ENCODE data around the gene ZNF576. TPM values are rescaled to one million over a fixed set of nuclear protein-coding genes. Genes with fewer than 3 reads are reported as not detected.
"Not testable (repeated sequence)": the region's sequence is repeated elsewhere in the genome, so short reads cannot be mapped to it uniquely, and the experiment has no call there.

Gene ZNF576
- total RNA-seq, 1 donor from 2014 or later: 21.9 TPM

DNA sequence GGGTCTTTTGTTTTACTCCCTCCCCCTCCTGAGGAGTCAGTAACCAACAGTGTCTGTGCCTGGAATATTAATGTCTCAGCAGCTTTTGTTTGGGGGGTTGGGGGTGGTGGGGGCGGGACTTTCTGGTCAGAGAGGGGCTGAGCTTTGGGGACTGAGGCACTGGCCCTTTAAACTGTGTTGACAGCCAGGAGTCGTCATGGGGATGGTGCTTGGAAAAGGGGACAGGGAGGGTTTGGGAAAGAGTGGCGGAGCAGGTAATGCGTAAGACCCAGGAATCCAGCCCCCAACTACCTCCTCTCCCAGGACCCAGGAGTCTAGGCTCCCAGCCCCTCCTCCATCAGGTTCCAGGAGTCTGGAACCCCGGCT is 38.1 kb downstream of the ZNF576 start:
- H3K4me1 ChIP-seq: peaks cover 14% of the 10 kb centered on the region
- intact Hi-C loops (cut with DNase I): no loop called here
- H3K9me3 ChIP-seq: no peaks in the 10 kb centered on the region
- no peak for DNase-seq (ENCODE audit: extremely low spot score in 2 of 2)
- TF ChIP-seq POLR2AphosphoS5 (IDR thresholded peaks at IDR 0.05; ENCODE audit: insufficient read depth in 1 of 2, low read depth in 1 of 2): no peak
- TF ChIP-seq CTCF (IDR thresholded peaks at IDR 0.05): no peak
- TF ChIP-seq POLR2A (IDR thresholded peaks at IDR 0.05): no peak
- no peak overlapping the region for H3K27ac ChIP-seq
- no peaks in the 10 kb centered on the region for H3K27me3 ChIP-seq
- H3K36me3 ChIP-seq: no peaks in the 10 kb centered on the region
- no peak overlapping the region for H3K4me3 ChIP-seq

- no peak for DNase-seq (ENCODE audit: extremely low spot score in 2 of 2)
- H3K4me1 ChIP-seq: peaks cover 15% of the 10 kb centered on the region
- H3K27me3 ChIP-seq: peaks cover under 1% of the 10 kb centered on the region
- no peak overlapping the region for H3K27ac ChIP-seq
- H3K9me3 ChIP-seq: no peaks in the 10 kb centered on the region
- intact Hi-C loops (cut with DNase I): no loop called here
- no peaks in the 10 kb centered on the region for H3K36me3 ChIP-seq
- no peak for TF ChIP-seq POLR2A (IDR thresholded peaks at IDR 0.05)
- H3K4me3 ChIP-seq: no peak overlapping the region
These were observed 38.6 kb downstream of the ZNF576 start for GRCh38 chr19:43634872-43635560.

DNA sequence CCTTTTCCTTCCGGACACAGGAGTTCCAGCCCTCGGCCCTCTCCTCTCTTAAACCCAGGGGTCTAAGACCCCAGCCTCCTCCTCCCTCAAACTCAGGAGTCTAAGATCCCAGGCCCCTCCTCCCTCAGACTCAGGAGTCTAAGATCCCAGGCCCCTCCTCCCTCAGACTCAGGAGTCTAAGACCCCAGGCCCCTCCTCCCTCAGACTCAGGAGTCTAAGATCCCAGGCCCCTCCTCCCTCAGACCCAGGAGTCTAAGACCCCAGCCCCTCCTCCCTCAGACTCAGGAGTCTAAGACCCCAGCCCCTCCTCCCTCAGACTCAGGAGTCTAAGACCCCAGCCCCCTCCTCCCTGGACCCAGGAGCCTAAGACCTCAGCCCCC is 39.2 kb downstream of the ZNF576 start:
- H3K27me3 ChIP-seq; H3K4me3 ChIP-seq; H3K36me3 ChIP-seq; intact Hi-C loops (cut with DNase I); H3K9me3 ChIP-seq; H3K27ac ChIP-seq; DNase-seq (ENCODE audit: extremely low spot score in 2 of 2): not testable (repeated sequence)
- peaks cover 20% of the 10 kb centered on the region for H3K4me1 ChIP-seq

DNA sequence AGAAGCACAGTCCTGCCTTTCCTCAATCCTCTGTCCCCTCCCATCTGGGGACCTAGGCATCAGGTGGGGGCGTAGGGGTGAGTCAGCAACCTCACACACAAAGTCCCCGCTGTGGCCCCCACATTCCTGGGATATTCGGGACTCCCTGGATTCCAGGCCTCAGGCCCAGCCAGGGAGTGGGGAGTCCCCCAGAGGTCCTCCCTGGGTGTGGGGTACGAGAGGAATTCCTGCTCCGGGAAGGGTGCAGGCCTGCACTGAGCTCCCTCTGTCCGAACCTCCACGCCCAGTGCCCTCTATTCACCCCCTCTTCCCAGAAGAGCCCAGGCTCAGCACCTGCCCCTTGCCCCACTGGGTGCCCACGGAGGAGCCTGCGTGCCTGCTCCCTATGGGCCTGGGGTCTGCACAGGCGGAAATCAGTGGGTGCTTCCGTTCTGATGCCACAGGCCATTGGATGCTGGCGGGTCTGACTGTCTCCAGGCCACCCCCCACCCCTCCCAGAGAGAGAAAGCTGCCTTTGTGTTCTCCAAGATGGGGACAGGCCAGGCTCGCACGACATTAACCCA is 39.8 kb downstream of the ZNF576 start:
- Histone ChIP-seq H3K27ac (no peak overlapping the region), H3K4me3 (no peak overlapping the region)

GRCh38 chr19:43638214-43638994 is 42.0 kb downstream of the ZNF576 start:
- TF ChIP-seq POLR2A (IDR thresholded peaks at IDR 0.05) (no peak), POLR2AphosphoS5 (IDR thresholded peaks at IDR 0.05; ENCODE audit: insufficient read depth in 1 of 2, low read depth in 1 of 2) (no peak), CTCF (IDR thresholded peaks at IDR 0.05) (no peak)
- no peak overlapping the region for H3K27ac ChIP-seq
- no peaks in the 10 kb centered on the region for H3K9me3 ChIP-seq
- H3K4me1 ChIP-seq: peaks cover 22% of the 10 kb centered on the region
- no peak overlapping the region for H3K4me3 ChIP-seq
- no peak for DNase-seq (ENCODE audit: extremely low spot score in 2 of 2)
- intact Hi-C loops (cut with DNase I): no loop called here
- no peaks in the 10 kb centered on the region for H3K36me3 ChIP-seq
- peaks cover 3% of the 10 kb centered on the region for H3K27me3 ChIP-seq

More for the DNA sequence above, 39.8 kb downstream of the ZNF576 start:
- no peaks in the 10 kb centered on the region for H3K9me3 ChIP-seq
- H3K4me1 ChIP-seq: peaks cover 22% of the 10 kb centered on the region
- TF ChIP-seq CTCF (IDR thresholded peaks at IDR 0.05) (no peak), POLR2A (IDR thresholded peaks at IDR 0.05) (no peak), POLR2AphosphoS5 (IDR thresholded peaks at IDR 0.05; ENCODE audit: insufficient read depth in 1 of 2, low read depth in 1 of 2) (no peak)
- no peak for DNase-seq (ENCODE audit: extremely low spot score in 2 of 2)
- no peaks in the 10 kb centered on the region for H3K36me3 ChIP-seq
- H3K27me3 ChIP-seq: peaks cover 3% of the 10 kb centered on the region
- intact Hi-C loops (cut with DNase I): no loop called here
